ENCODE results near the gene FOXP1.

Gene FOXP1

GRCh38 chr3:70933105-70933810 is 650.3 kb downstream of the FOXP1 start:
- no peak overlapping the region for H3K4me3 Mint-ChIP-seq
- no peaks in the 10 kb centered on the region for H3K36me3 Mint-ChIP-seq (ENCODE audit: low read depth)
- TF ChIP-seq CTCF (IDR thresholded peaks at IDR 0.05; ENCODE audit: unreplicated experiment in 3 of 3) = no peak
- no peaks in the 10 kb centered on the region for H3K9me3 Mint-ChIP-seq
- no peaks in the 10 kb centered on the region for H3K4me1 Mint-ChIP-seq
- H3K27me3 Mint-ChIP-seq (ENCODE audit: low read depth) = no peaks in the 10 kb centered on the region
- no peak overlapping the region for H3K27ac Mint-ChIP-seq

DNA sequence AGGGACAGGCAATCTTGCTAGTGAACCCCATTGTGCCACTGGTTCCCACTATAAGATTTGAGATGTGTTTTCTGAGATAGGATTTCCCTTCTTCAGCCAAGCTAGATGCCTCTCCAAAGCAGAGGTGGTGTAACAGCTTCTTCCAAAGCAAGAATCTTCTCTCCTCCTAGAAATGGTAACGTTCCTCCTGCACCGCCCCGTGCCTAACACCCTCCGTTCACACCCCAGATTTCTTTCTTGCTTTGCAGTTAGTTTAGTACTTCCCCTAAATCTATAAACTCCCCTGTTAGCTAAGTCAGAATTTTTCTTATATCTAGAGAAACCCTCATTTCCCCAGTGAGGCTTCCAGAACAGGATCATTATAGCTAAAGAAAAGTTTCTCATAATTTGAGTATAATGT is 653.5 kb downstream of the FOXP1 start:
- Mint-ChIP-seq H3K9me3 (no peaks in the 10 kb centered on the region), H3K4me1 (no peaks in the 10 kb centered on the region), H3K27me3 (ENCODE audit: low read depth) (peaks cover 5% of the 10 kb centered on the region), H3K4me3 (no peak overlapping the region), H3K36me3 (ENCODE audit: low read depth) (no peaks in the 10 kb centered on the region), H3K27ac (no peak overlapping the region)
- no peak for TF ChIP-seq CTCF (IDR thresholded peaks at IDR 0.05; ENCODE audit: unreplicated experiment in 3 of 3)

GRCh38 chr3:70927239-70927638 is 656.3 kb downstream of the FOXP1 start:
- no peak for TF ChIP-seq CTCF (IDR thresholded peaks at IDR 0.05; ENCODE audit: unreplicated experiment in 3 of 3)

GRCh38 chr3:70926835-70927234 is 656.7 kb downstream of the FOXP1 start:
- H3K9me3 Mint-ChIP-seq = peaks cover 3% of the 10 kb centered on the region
- peaks cover 5% of the 10 kb centered on the region for H3K27me3 Mint-ChIP-seq (ENCODE audit: low read depth)

More at GRCh38 chr3:70927239-70927638, 656.3 kb downstream of the FOXP1 start:
- peaks cover 5% of the 10 kb centered on the region for H3K27me3 Mint-ChIP-seq (ENCODE audit: low read depth)
- H3K4me1 Mint-ChIP-seq = no peaks in the 10 kb centered on the region
- no peak overlapping the region for H3K4me3 Mint-ChIP-seq
- no peak overlapping the region for H3K27ac Mint-ChIP-seq
- H3K36me3 Mint-ChIP-seq (ENCODE audit: low read depth) = no peaks in the 10 kb centered on the region
- no peaks in the 10 kb centered on the region for H3K9me3 Mint-ChIP-seq

DNA sequence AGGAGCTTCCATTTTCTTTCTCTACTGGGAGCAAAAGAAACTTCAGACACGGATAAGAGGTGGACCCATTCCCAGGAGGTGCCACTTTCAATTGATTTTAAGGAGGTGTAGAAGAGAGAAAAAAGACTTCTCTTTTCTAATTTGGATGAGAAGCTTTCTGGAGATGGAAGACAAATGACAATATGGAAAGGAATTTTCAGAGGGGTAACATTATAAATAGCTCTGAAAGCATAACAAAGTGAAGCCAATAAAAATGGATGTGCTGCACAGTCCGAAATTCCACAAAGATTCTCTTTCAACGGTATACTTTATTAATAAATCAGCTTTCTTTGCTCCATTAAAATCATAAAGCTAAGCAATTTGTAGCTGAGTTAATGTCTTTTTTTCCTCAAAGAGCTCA is 663.9 kb downstream of the FOXP1 start:
- no peak overlapping the region for H3K4me3 Mint-ChIP-seq
- no peak overlapping the region for H3K27ac Mint-ChIP-seq
- H3K4me1 Mint-ChIP-seq = peaks cover 6% of the 10 kb centered on the region
- H3K36me3 Mint-ChIP-seq (ENCODE audit: low read depth) = no peaks in the 10 kb centered on the region
- peaks cover 4% of the 10 kb centered on the region for H3K27me3 Mint-ChIP-seq (ENCODE audit: low read depth)
- no peak for TF ChIP-seq CTCF (IDR thresholded peaks at IDR 0.05; ENCODE audit: unreplicated experiment in 3 of 3)
- peaks cover 3% of the 10 kb centered on the region for H3K9me3 Mint-ChIP-seq

More at GRCh38 chr3:70926835-70927234, 656.7 kb downstream of the FOXP1 start:
- no peak for TF ChIP-seq CTCF (IDR thresholded peaks at IDR 0.05; ENCODE audit: unreplicated experiment in 3 of 3)
- no peak overlapping the region for H3K27ac Mint-ChIP-seq
- no peaks in the 10 kb centered on the region for H3K36me3 Mint-ChIP-seq (ENCODE audit: low read depth)
- H3K4me1 Mint-ChIP-seq = no peaks in the 10 kb centered on the region
- H3K4me3 Mint-ChIP-seq = no peak overlapping the region

GRCh38 chr3:70919091-70919490 is 664.4 kb downstream of the FOXP1 start:
- Mint-ChIP-seq H3K4me1 (peaks cover 7% of the 10 kb centered on the region), H3K9me3 (peaks cover 3% of the 10 kb centered on the region), H3K27me3 (ENCODE audit: low read depth) (peaks cover 4% of the 10 kb centered on the region), H3K36me3 (ENCODE audit: low read depth) (no peaks in the 10 kb centered on the region), H3K4me3 (no peak overlapping the region), H3K27ac (no peak overlapping the region)
- no peak for TF ChIP-seq CTCF (IDR thresholded peaks at IDR 0.05; ENCODE audit: unreplicated experiment in 3 of 3)
